ENCODE measurements around the gene CALCOCO2. TPM values are rescaled to one million over a fixed set of nuclear protein-coding genes. Genes with fewer than 3 reads are reported as not detected.
A peak's percentile ranks its signal among the peaks of the same experiment; 100 is the strongest.

The CALCOCO2 gene
- total and polyA plus RNA-seq, 2 of the 13 experiments (the other 11 are each of a cell fraction or from before 2014, with no cell fraction given), result 72.9 to 111 TPM

DNA sequence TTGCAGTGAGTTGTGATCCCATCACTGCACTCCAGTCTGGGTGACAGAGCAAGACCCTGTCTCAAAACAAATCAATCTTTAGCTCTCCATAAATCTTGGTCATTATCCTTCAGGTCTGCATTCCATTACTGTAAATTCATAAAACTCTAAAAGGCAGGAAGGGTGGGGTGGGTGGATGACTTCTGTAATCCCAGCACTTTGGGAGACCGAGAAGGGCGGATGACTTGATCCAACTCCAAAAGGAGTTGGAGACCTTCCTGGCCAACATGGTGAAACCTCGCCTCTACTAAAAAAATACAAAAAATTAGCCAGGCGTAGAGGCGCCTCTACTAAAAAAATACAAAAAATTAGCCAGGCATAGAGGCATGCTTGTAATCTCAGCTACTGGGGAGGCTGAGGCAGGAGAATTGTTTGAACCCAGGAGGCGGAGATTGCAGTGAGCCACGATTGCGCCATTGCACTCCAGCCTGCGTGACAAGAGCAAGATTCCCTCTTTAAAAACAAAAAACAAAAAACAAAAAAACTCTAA lies 75.2 kb downstream of the CALCOCO2 start:
- H3K4me2 ChIP-seq (ENCODE audit: low read depth, low read length), result no peak overlapping the region
- no peaks in the 10 kb centered on the region; a peak in 1 of 5 replicates for H3K27me3 ChIP-seq (ENCODE audit: control insufficient read depth in 1 of 2, insufficient read depth in 2 of 2, low read length in 2 of 2)
- no peak overlapping the region for H2AFZ ChIP-seq (ENCODE audit: low read length)
- DNase-seq (ENCODE audit: low spot score) (no peak), ATAC-seq (no peak), FAIRE-seq (peak; percentile 8)
- peaks cover 21% of the 10 kb centered on the region for H3K79me2 ChIP-seq (ENCODE audit: insufficient read depth, low read length)
- peaks cover 65% of the 10 kb centered on the region for H3K4me1 ChIP-seq (ENCODE audit: insufficient read depth, low read length)
- H4K20me1 ChIP-seq (ENCODE audit: insufficient read depth, low read length), result peaks cover 21% of the 10 kb centered on the region
- H3K27ac ChIP-seq (ENCODE audit: extremely low read length, insufficient read depth, low read length), result no peak overlapping the region
- no peak for TF ChIP-seq FIP1L1 (IDR thresholded peaks at IDR 0.05; ENCODE audit: borderline replicate concordance, insufficient read depth, low read depth, low read length)
- no peak for TF ChIP-seq U2AF1 (optimal IDR thresholded peaks at IDR 0.05; ENCODE audit: low read depth, low read length)
- TF ChIP-seq NRL (CRISPR knock-in tag; IDR thresholded peaks at IDR 0.05; ENCODE audit: borderline replicate concordance), result no peak
- no peak for TF ChIP-seq FOXK2 (IDR thresholded peaks at IDR 0.05)
- TF ChIP-seq, protein P1, sequence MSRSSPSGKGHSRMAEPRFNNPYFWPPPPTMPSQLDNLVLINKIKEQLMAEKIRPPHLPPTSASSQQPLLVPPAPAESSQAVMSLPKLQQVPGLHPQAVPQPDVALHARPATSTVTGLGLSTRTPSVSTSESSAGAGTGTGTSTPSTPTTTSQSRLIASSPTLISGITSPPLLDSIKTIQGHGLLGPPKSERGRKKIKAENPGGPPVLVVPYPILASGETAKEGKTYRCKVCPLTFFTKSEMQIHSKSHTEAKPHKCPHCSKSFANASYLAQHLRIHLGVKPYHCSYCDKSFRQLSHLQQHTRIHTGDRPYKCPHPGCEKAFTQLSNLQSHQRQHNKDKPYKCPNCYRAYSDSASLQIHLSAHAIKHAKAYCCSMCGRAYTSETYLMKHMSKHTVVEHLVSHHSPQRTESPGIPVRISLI (CRISPR knock-in tag; IDR thresholded peaks at IDR 0.05; ENCODE audit: borderline replicate concordance), result no peak
- no peak for TF ChIP-seq ZNF280B (CRISPR knock-in tag; IDR thresholded peaks at IDR 0.05; ENCODE audit: borderline replicate concordance)
- TF ChIP-seq ZSCAN25 (CRISPR knock-in tag; IDR thresholded peaks at IDR 0.05), result no peak
- no peak for TF ChIP-seq ZKSCAN1 (IDR thresholded peaks at IDR 0.05; ENCODE audit: low read length)
- no peak for TF ChIP-seq PRPF4 (IDR thresholded peaks at IDR 0.05; ENCODE audit: low read depth, low read length, poor library complexity, severe bottlenecking)
- no peak for TF ChIP-seq TCF12 (IDR thresholded peaks at IDR 0.05)
- TF ChIP-seq TCF12 (CRISPR knock-in tag; IDR thresholded peaks at IDR 0.05), result no peak
- H3K4me3 ChIP-seq (replicated peaks in 1 of 3; ENCODE audit: insufficient read depth in 1 of 3, low read depth in 2 of 3, low read length in 3 of 3), result no peak overlapping the region
- BruUV-seq (replicated peaks), result no TSS peak
- WGBS (ENCODE audit: low lambda C conversion rate), result 92% methylated on average over 9 of the region's 9 CpGs
- POLR2A ChIA-PET, result interaction anchor here (1.6 to 9.6 kb wide), 2 partner anchors 13 to 38 kb away, joined by 3 to 194 read pairs; partner anchors contain the start of genes ATP5MC1 and SNF8
- no peak overlapping the region for H3K9ac ChIP-seq (ENCODE audit: insufficient read depth, low read depth, low read length)
- peaks cover 7 to 8% of the 10 kb centered on the region in 2 experiments; a peak in 3 of 5 replicates for H3K36me3 ChIP-seq (replicated peaks in 1 of 2; ENCODE audit: control insufficient read depth in 1 of 2, insufficient read depth in 2 of 2, low read length in 2 of 2)
- CTCF ChIA-PET (ENCODE audit: low intra/inter-chr PET ratio, low total read pairs), result no interaction called here
- no peaks in the 10 kb centered on the region for H3K9me3 ChIP-seq (ENCODE audit: low read length)
- intact Hi-C loops (cut with micrococcal nuclease; ENCODE audit: unreplicated experiment) (no loop called here), in situ Hi-C loops (cut with HindIII; ENCODE audit: extremely low pct_ligation_motif_present, low pct_unique_long_range_greater_than_20kb) (no loop called here)
